ENCODE measurements around the gene FBXW8.
A peak's percentile ranks its signal among the peaks of the same experiment; 100 is the strongest.

The FBXW8 gene

GRCh38 chr12:117020536-117021220 is 109.9 kb downstream of the FBXW8 start:
- no peaks in the 10 kb centered on the region for H3K27me3 Mint-ChIP-seq
- peaks cover 8% of the 10 kb centered on the region for H3K36me3 Mint-ChIP-seq
- no peak overlapping the region for H3K27ac Mint-ChIP-seq
- H3K9me3 Mint-ChIP-seq (ENCODE audit: low read depth): no peaks in the 10 kb centered on the region
- H3K4me1 Mint-ChIP-seq (ENCODE audit: low read depth): no peaks in the 10 kb centered on the region
- H3K4me3 Mint-ChIP-seq: no peak overlapping the region

GRCh38 chr12:117022465-117022864 is 111.7 kb downstream of the FBXW8 start:
- Mint-ChIP-seq H3K4me3 (no peak overlapping the region), H3K27ac (no peak overlapping the region), H3K27me3 (no peaks in the 10 kb centered on the region), H3K4me1 (ENCODE audit: low read depth) (no peaks in the 10 kb centered on the region), H3K9me3 (ENCODE audit: low read depth) (no peaks in the 10 kb centered on the region), H3K36me3 (peaks cover 3% of the 10 kb centered on the region)

GRCh38 chr12:117023998-117024960 is 113.5 kb downstream of the FBXW8 start:
- H3K27ac Mint-ChIP-seq: no peak overlapping the region
- H3K4me3 Mint-ChIP-seq: no peak overlapping the region
- no peaks in the 10 kb centered on the region for H3K36me3 Mint-ChIP-seq
- no peaks in the 10 kb centered on the region for H3K4me1 Mint-ChIP-seq (ENCODE audit: low read depth)
- no peaks in the 10 kb centered on the region for H3K27me3 Mint-ChIP-seq
- no peaks in the 10 kb centered on the region for H3K9me3 Mint-ChIP-seq (ENCODE audit: low read depth)

- Mint-ChIP-seq H3K27me3 (no peaks in the 10 kb centered on the region), H3K27ac (peak overlapping the region; percentile 28), H3K36me3 (no peaks in the 10 kb centered on the region), H3K4me1 (ENCODE audit: low read depth) (no peaks in the 10 kb centered on the region), H3K9me3 (ENCODE audit: low read depth) (no peaks in the 10 kb centered on the region), H3K4me3 (no peak overlapping the region)
Measured at GRCh38 chr12:117024961-117025480, 114.3 kb downstream of the FBXW8 start.

GRCh38 chr12:117025481-117026151 is 114.9 kb downstream of the FBXW8 start:
- Mint-ChIP-seq H3K4me3 (no peak overlapping the region), H3K4me1 (ENCODE audit: low read depth) (no peaks in the 10 kb centered on the region), H3K27ac (peak overlapping the region; percentile 28)

GRCh38 chr12:117026343-117026742 is 115.6 kb downstream of the FBXW8 start:
- no peaks in the 10 kb centered on the region for H3K36me3 Mint-ChIP-seq
- no peaks in the 10 kb centered on the region for H3K27me3 Mint-ChIP-seq
- no peaks in the 10 kb centered on the region for H3K9me3 Mint-ChIP-seq (ENCODE audit: low read depth)
- H3K4me1 Mint-ChIP-seq (ENCODE audit: low read depth): no peaks in the 10 kb centered on the region
- no peak overlapping the region for H3K4me3 Mint-ChIP-seq
- no peak overlapping the region for H3K27ac Mint-ChIP-seq

More at GRCh38 chr12:117025481-117026151, 114.9 kb downstream of the FBXW8 start:
- no peaks in the 10 kb centered on the region for H3K36me3 Mint-ChIP-seq
- no peaks in the 10 kb centered on the region for H3K27me3 Mint-ChIP-seq
- no peaks in the 10 kb centered on the region for H3K9me3 Mint-ChIP-seq (ENCODE audit: low read depth)

GRCh38 chr12:117026921-117027250 is 116.1 kb downstream of the FBXW8 start:
- H3K4me1 Mint-ChIP-seq (ENCODE audit: low read depth): no peaks in the 10 kb centered on the region
- no peak overlapping the region for H3K27ac Mint-ChIP-seq
- no peaks in the 10 kb centered on the region for H3K9me3 Mint-ChIP-seq (ENCODE audit: low read depth)
- no peaks in the 10 kb centered on the region for H3K36me3 Mint-ChIP-seq
- H3K4me3 Mint-ChIP-seq: no peak overlapping the region
- no peaks in the 10 kb centered on the region for H3K27me3 Mint-ChIP-seq

- no peaks in the 10 kb centered on the region for H3K36me3 Mint-ChIP-seq
- no peak overlapping the region for H3K4me3 Mint-ChIP-seq
- no peaks in the 10 kb centered on the region for H3K9me3 Mint-ChIP-seq (ENCODE audit: low read depth)
- no peaks in the 10 kb centered on the region for H3K4me1 Mint-ChIP-seq (ENCODE audit: low read depth)
- H3K27me3 Mint-ChIP-seq: no peaks in the 10 kb centered on the region
- no peak overlapping the region for H3K27ac Mint-ChIP-seq
Measured at GRCh38 chr12:117027251-117028086, 116.7 kb downstream of the FBXW8 start.

GRCh38 chr12:117028254-117028653 is 117.5 kb downstream of the FBXW8 start:
- no peaks in the 10 kb centered on the region for H3K36me3 Mint-ChIP-seq
- H3K4me3 Mint-ChIP-seq: no peak overlapping the region
- no peaks in the 10 kb centered on the region for H3K27me3 Mint-ChIP-seq
- H3K4me1 Mint-ChIP-seq (ENCODE audit: low read depth): no peaks in the 10 kb centered on the region
- no peaks in the 10 kb centered on the region for H3K9me3 Mint-ChIP-seq (ENCODE audit: low read depth)
- peak overlapping the region; percentile 10 for H3K27ac Mint-ChIP-seq

- Mint-ChIP-seq H3K36me3 (no peaks in the 10 kb centered on the region), H3K4me3 (no peak overlapping the region), H3K9me3 (ENCODE audit: low read depth) (no peaks in the 10 kb centered on the region), H3K27ac (no peak overlapping the region), H3K27me3 (no peaks in the 10 kb centered on the region), H3K4me1 (ENCODE audit: low read depth) (peaks cover 2% of the 10 kb centered on the region)
Measured at GRCh38 chr12:117030187-117030900, 119.6 kb downstream of the FBXW8 start.

- Mint-ChIP-seq H3K4me3 (no peak overlapping the region), H3K36me3 (no peaks in the 10 kb centered on the region), H3K27me3 (no peaks in the 10 kb centered on the region), H3K4me1 (ENCODE audit: low read depth) (peaks cover 2% of the 10 kb centered on the region), H3K9me3 (ENCODE audit: low read depth) (no peaks in the 10 kb centered on the region), H3K27ac (no peak overlapping the region)
Measured at GRCh38 chr12:117031843-117032592, 121.3 kb downstream of the FBXW8 start.

GRCh38 chr12:117032593-117033381 is 122.0 kb downstream of the FBXW8 start:
- H3K9me3 Mint-ChIP-seq (ENCODE audit: low read depth): no peaks in the 10 kb centered on the region
- no peak overlapping the region for H3K4me3 Mint-ChIP-seq
- peaks cover 2% of the 10 kb centered on the region for H3K4me1 Mint-ChIP-seq (ENCODE audit: low read depth)
- no peaks in the 10 kb centered on the region for H3K27me3 Mint-ChIP-seq
- H3K27ac Mint-ChIP-seq: no peak overlapping the region
- no peaks in the 10 kb centered on the region for H3K36me3 Mint-ChIP-seq
